ENCODE results near the gene FAM3B.

The FAM3B gene

GRCh38 chr21:41399246-41399800 is 82.7 kb downstream of the FAM3B start:
- DNase-seq = no peak

GRCh38 chr21:41402231-41402630 is 85.6 kb downstream of the FAM3B start:
- DNase-seq = no peak

GRCh38 chr21:41402796-41403195 is 86.2 kb downstream of the FAM3B start:
- no peak for DNase-seq

DNA sequence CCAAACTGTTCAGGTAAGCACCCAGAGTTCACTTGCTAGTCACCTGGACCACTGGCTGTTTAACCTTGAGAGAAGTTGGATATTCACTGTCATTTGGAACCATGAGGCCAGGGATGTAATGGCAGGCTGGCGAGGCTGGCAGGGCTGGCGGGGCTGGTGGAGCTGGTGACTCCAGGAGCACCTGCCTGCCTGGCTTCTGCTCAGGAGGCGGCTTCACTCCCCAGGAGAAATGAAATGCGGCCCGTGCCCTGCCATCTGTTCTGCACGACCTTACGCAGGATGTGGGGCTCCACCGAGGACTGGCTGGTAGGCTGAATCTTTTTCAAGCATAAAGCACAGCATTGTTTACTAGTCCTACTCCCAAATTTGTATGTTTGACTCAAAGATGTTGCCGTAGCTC is 86.7 kb downstream of the FAM3B start:
- DNase-seq = no peak

DNA sequence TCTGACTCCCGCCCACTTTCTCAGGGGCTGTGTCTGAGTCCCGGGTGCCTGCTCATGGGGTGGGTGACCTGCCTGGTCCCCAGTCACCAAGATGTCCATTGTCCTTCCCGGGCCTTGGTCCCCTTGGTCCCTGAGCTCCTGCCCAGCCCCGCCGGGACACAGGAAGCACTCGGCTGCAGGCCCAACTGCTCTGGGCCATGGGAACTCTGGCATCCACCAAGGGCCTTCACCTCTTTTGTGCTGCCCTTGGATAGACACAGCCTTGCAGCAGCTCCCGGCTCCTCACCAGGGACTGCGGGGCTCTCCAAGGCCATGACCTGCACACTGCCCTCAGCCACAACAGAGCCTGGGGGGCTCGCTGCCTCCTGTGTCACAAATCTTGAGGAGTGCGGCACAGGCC is 87.4 kb downstream of the FAM3B start:
- DNase-seq = no peak

GRCh38 chr21:41405321-41405720 is 88.7 kb downstream of the FAM3B start:
- no peak for DNase-seq

GRCh38 chr21:41406340-41406739 is 89.7 kb downstream of the FAM3B start:
- no peak for DNase-seq
